ENCODE results near the gene MSLN.

DNA sequence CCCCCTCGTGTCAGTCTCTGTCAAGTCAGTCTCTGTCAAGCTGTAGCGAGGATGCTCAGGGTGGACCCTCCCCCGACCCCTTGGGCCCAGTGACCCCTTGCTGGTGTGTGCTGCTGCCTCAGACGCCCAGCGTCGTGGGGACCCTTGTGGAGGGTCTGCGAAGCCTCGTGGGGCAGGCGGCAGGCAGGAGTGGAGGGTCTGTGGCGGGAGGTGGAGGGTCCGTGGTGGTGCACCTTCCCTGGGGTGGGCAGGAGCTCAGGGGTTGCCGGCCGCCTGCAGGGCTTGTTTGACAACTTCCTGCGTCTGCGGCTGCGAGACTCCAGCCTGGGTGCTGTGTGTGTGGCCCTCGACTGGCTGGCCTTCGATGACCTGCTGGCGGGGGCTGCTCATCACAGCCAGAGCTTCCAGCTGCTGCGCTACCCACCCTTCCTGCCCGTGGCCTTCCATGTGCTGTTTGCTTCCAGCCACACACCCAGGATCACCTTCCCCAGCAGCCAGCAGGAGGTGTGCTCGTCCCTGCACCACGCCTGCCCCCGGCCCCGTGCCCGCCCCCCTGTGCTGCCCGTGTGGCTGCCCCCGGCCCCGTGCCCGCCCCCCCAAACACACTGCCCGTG lies 34.4 kb downstream of the MSLN start:
- no peak for TF ChIP-seq EZH2 (IDR thresholded peaks at IDR 0.05; ENCODE audit: insufficient read depth, poor library complexity, severe bottlenecking)
- TF ChIP-seq EZH2phosphoT487 (IDR thresholded peaks at IDR 0.05; ENCODE audit: insufficient read depth, low read depth) = no peak
